CD14-positive monocyte (primary cell): ENCODE results near the gene RASGRP2. TPM values are rescaled to one million over a fixed set of nuclear protein-coding genes. Genes with fewer than 3 reads are reported as not detected.

Experiments
- DNase-seq, 3 donors: peaks; one replicate each; pipeline ENCODE4 v3.0.0-alpha.2; 2011 to 2022
- H2AFZ ChIP-seq: 2 replicates; pipeline ENCODE4 v1.6.0; 2012; ENCODE audit warnings: mild to moderate bottlenecking, low read depth, low read length, inconsistent platforms; ENCODE audit not compliant: insufficient read depth, poor library complexity, severe bottlenecking
- H3K27ac ChIP-seq, 2 donors: 1 replicate in 1 of 2; 2 replicates in 1 of 2; pipeline ENCODE4 v1.5.1; 2012 to 2013; ENCODE audit warnings: low read length in 2 of 2, control low read depth in 1 of 2, inconsistent platforms in 1 of 2, low read depth in 1 of 2, mild to moderate bottlenecking in 1 of 2
- H3K27me3 ChIP-seq, 2 donors: one replicate each; pipeline versions ENCODE4 v1.6.0 to v1.6.1; 2011 to 2013; ENCODE audit warnings: low read length in 2 of 2; ENCODE audit not compliant: control insufficient read depth in 2 of 2, insufficient read depth in 2 of 2
- H3K36me3 ChIP-seq, 2 donors: replicated peaks in 1 of 2; 1 replicate in 1 of 2; 2 replicates in 1 of 2; pipeline versions ENCODE4 v1.5.1 to v1.6.1; 2012 to 2013; ENCODE audit warnings: low read length in 2 of 2, control low read depth in 1 of 2, inconsistent platforms in 1 of 2, mild to moderate bottlenecking in 1 of 2; ENCODE audit not compliant: insufficient read depth in 2 of 2, control insufficient read depth in 1 of 2
- H3K4me1 ChIP-seq, 2 donors: 1 replicate in 1 of 2; 2 replicates in 1 of 2; pipeline versions ENCODE4 v1.5.1 to v1.6.1; 2012 to 2013; ENCODE audit warnings: low read length in 2 of 2, control low read depth in 1 of 2, inconsistent platforms in 1 of 2, mild to moderate bottlenecking in 1 of 2, moderate library complexity in 1 of 2; ENCODE audit not compliant: insufficient read depth in 2 of 2, control insufficient read depth in 1 of 2
- H3K4me2 ChIP-seq: replicated peaks from 2 replicates; pipeline ENCODE3; 2012; ENCODE audit warnings: low read length, moderate library complexity, mild to moderate bottlenecking; ENCODE audit not compliant: poor library complexity, severe bottlenecking; ENCODE audit errors: extremely low read depth
- H3K4me3 ChIP-seq, 3 experiments: fragments of 200-600 bp in 1 of 3; sonication (generic) in 1 of 3; replicated peaks in 1 of 3; 1 replicate in 2 of 3; 2 replicates in 1 of 3; pipeline ENCODE4 v1.5.1; 2011 to 2013; ENCODE audit warnings: low read length in 3 of 3, mild to moderate bottlenecking in 3 of 3, control low read depth in 2 of 3, low read depth in 2 of 3, inconsistent platforms in 1 of 3, moderate library complexity in 1 of 3
- H3K79me2 ChIP-seq: 2 replicates; pipeline ENCODE4 v1.6.0; 2012; ENCODE audit warnings: mild to moderate bottlenecking, control low read depth, inconsistent platforms, low read length, moderate library complexity; ENCODE audit not compliant: insufficient read depth
- H3K9ac ChIP-seq: 2 replicates; pipeline ENCODE4 v1.6.0; 2017; ENCODE audit warnings: low read length, mild to moderate bottlenecking; ENCODE audit not compliant: insufficient read depth, poor library complexity, severe bottlenecking
- H3K9me3 ChIP-seq, 2 donors: replicated peaks in 1 of 2; 1 replicate in 1 of 2; 2 replicates in 1 of 2; pipeline versions ENCODE4 v1.5.1 to v1.6.1; 2012 to 2013; ENCODE audit warnings: low read length in 2 of 2, control low read depth in 1 of 2; ENCODE audit not compliant: control insufficient read depth in 1 of 2, insufficient read depth in 1 of 2
- H4K20me1 ChIP-seq: 2 replicates; pipeline ENCODE4 v1.6.0; 2012; ENCODE audit warnings: mild to moderate bottlenecking, low read length, control low read depth, moderate library complexity; ENCODE audit not compliant: insufficient read depth
- H3K27ac Mint-ChIP-seq, 7 donors: one replicate each; pipeline ENCODE4 v1.8.0; 2020; ENCODE audit warnings: mild to moderate bottlenecking in 7 of 7, mixed read lengths in 7 of 7, moderate library complexity in 6 of 7, inconsistent platforms in 2 of 7
- H3K27me3 Mint-ChIP-seq, 3 donors: one replicate each; pipeline ENCODE4 v1.8.0; 2021 to 2022; ENCODE audit warnings: low read depth in 3 of 3, mild to moderate bottlenecking in 3 of 3, mixed read lengths in 3 of 3, moderate library complexity in 3 of 3, inconsistent platforms in 1 of 3
- H3K36me3 Mint-ChIP-seq, 2 donors: one replicate each; pipeline ENCODE4 v1.8.0; 2020; ENCODE audit warnings: mixed read lengths in 2 of 2, inconsistent platforms in 1 of 2, mild to moderate bottlenecking in 1 of 2
- H3K4me1 Mint-ChIP-seq: one replicate; pipeline ENCODE4 v1.8.0; 2020; ENCODE audit warnings: mild to moderate bottlenecking, mixed read lengths
- H3K4me3 Mint-ChIP-seq, 2 donors: one replicate each; pipeline ENCODE4 v1.8.0; 2020; ENCODE audit warnings: mild to moderate bottlenecking in 2 of 2, mixed read lengths in 2 of 2, moderate library complexity in 1 of 2
- H3K9me3 Mint-ChIP-seq, 7 donors: one replicate each; pipeline ENCODE4 v1.8.0; 2020 to 2022; ENCODE audit warnings: mixed read lengths in 7 of 7, mild to moderate bottlenecking in 6 of 7, moderate library complexity in 6 of 7, inconsistent platforms in 2 of 7
- CTCF ChIP-seq: fragments of 200-600 bp; IDR thresholded peaks from one replicate; pipeline ENCODE4 v1.8.0; 2022; ENCODE audit warnings: antibody characterized with exemption, mild to moderate bottlenecking
- WGBS: methylation state at CpG from one replicate; pipeline ENCODE4 v1.1.5; 2013; ENCODE audit warnings: missing lambda C conversion rate; ENCODE audit not compliant: insufficient coverage; 5-methylcytosine and 5-hydroxymethylcytosine counted together
- intact Hi-C, 2 donors: fragments of 100-400 bp; cut with micrococcal nuclease; formaldehyde crosslinking; loops; one replicate each; pipeline versions ENCODE4 v1.15.0 to v1.15.1; 2023
- polyA plus RNA-seq, 3 donors: library from polyadenylated mRNA; depleted of rRNA in 1 of 3; unstranded in 2 of 3; stranded (reverse) in 1 of 3; fragments of 300-500 nt in 2 of 3; fragments of >200 nt in 1 of 3; fragmentation: Illumina TruSeq in 2 of 3; gene quantifications; 1 replicate in 2 of 3; 2 replicates in 1 of 3; pipeline ENCODE4 v1.2.3, GENCODE V29; 2012 to 2021

RASGRP2 gene
- polyA plus RNA-seq, 3 donors: 67.6 to 242 (median 68.8) TPM

- no peak for TF ChIP-seq CTCF
- H3K9me3 ChIP-seq: no peaks in the 10 kb centered on the region
- no peaks in the 10 kb centered on the region for H3K79me2 ChIP-seq
- H3K36me3 Mint-ChIP-seq: no peaks in the 10 kb centered on the region
- H3K4me1 Mint-ChIP-seq: peaks cover 14% of the 10 kb centered on the region
- peaks cover 8 to 50% of the 10 kb centered on the region in 2 donors for H3K27me3 ChIP-seq
- H3K4me2 ChIP-seq: no peak overlapping the region
- no peak overlapping the region for H3K27ac ChIP-seq
- peaks cover 44 to 63% (median 47%) of the 10 kb centered on the region in 3 donors for H3K27me3 Mint-ChIP-seq
- intact Hi-C loops: loop anchor here (5.0 kb wide), 2 partner anchors 68 to 233 kb away; no protein-coding TSS in a partner anchor
- WGBS: 86% methylated on average over 4 of the region's 9 CpGs
- H3K9me3 Mint-ChIP-seq: peaks cover 0 to 2% (median 0%) of the 10 kb centered on the region in 7 donors
- H3K36me3 ChIP-seq: no peaks in the 10 kb centered on the region
- H4K20me1 ChIP-seq: peaks cover 15% of the 10 kb centered on the region
- H2AFZ ChIP-seq: no peak overlapping the region
- peaks cover 12 to 21% of the 10 kb centered on the region in 2 donors for H3K4me1 ChIP-seq
- no peak overlapping the region for H3K9ac ChIP-seq
- H3K27ac Mint-ChIP-seq: peak overlapping the region in 1 of 7 donors; percentile 35
- no peak for DNase-seq
- no peak overlapping the region for H3K4me3 ChIP-seq
- no peak overlapping the region for H3K4me3 Mint-ChIP-seq
These were observed 23.8 kb downstream of the RASGRP2 start for GRCh38 chr11:64720167-64720566.

GRCh38 chr11:64719406-64719805 lies 24.5 kb downstream of the RASGRP2 start:
- Histone ChIP-seq H3K4me2 (no peak overlapping the region), H3K27ac (no peak overlapping the region), H3K4me3 (no peak overlapping the region), H3K36me3 (no peaks in the 10 kb centered on the region), H3K27me3 (peaks cover 15 to 58% of the 10 kb centered on the region in 2 donors), H3K9ac (no peak overlapping the region), H4K20me1 (peaks cover 8% of the 10 kb centered on the region), H3K4me1 (peaks cover 8 to 13% of the 10 kb centered on the region in 2 donors), H3K79me2 (no peaks in the 10 kb centered on the region), H2AFZ (no peak overlapping the region), H3K9me3 (peaks cover 0 to 5% of the 10 kb centered on the region in 2 donors)
- Mint-ChIP-seq H3K4me3 (no peak overlapping the region), H3K27me3 (peaks cover 52 to 70% (median 54%) of the 10 kb centered on the region in 3 donors), H3K9me3 (peaks cover 0 to 3% (median 2%) of the 10 kb centered on the region in 7 donors), H3K4me1 (peaks cover 7% of the 10 kb centered on the region), H3K27ac (no peak overlapping the region), H3K36me3 (no peaks in the 10 kb centered on the region)
- DNase-seq: no peak
- TF ChIP-seq CTCF: no peak
- WGBS: 92% methylated on average over 8 of the region's 10 CpGs
- intact Hi-C loops: no loop called here
